ENCODE data around the gene LRMDA.

Gene LRMDA

GRCh38 chr10:76341740-76342139 lies 910.3 kb downstream of the LRMDA start:
- no peak overlapping the region for H3K9ac ChIP-seq
- H3K4me2 ChIP-seq, result no peak overlapping the region
- peaks cover 32% of the 10 kb centered on the region for H3K4me1 ChIP-seq (ENCODE audit: low read depth, poor library complexity, severe bottlenecking)
- H4K20me1 ChIP-seq (ENCODE audit: insufficient read depth), result no peaks in the 10 kb centered on the region
- no peaks in the 10 kb centered on the region for H3K36me3 ChIP-seq (ENCODE audit: insufficient read depth)
- no peak overlapping the region for H2AFZ ChIP-seq (ENCODE audit: low read depth)
- H3K4me3 ChIP-seq (IDR thresholded peaks at IDR 0.05; ENCODE audit: insufficient read depth, low read depth, low read length), result no peak overlapping the region
- H3K27ac ChIP-seq, result no peak overlapping the region
- no peaks in the 10 kb centered on the region for H3K79me2 ChIP-seq (ENCODE audit: insufficient read depth, low read depth)
- H3K27me3 ChIP-seq (ENCODE audit: insufficient read depth, low read depth), result no peaks in the 10 kb centered on the region
- TF ChIP-seq CTCF (conservative IDR thresholded peaks at IDR 0.05; ENCODE audit: low read depth, low read length), result no peak

- Histone ChIP-seq H3K4me3 (IDR thresholded peaks at IDR 0.05; ENCODE audit: insufficient read depth, low read depth, low read length) (no peak overlapping the region), H3K27me3 (ENCODE audit: insufficient read depth, low read depth) (no peaks in the 10 kb centered on the region), H4K20me1 (ENCODE audit: insufficient read depth) (no peaks in the 10 kb centered on the region), H3K4me1 (ENCODE audit: low read depth, poor library complexity, severe bottlenecking) (peaks cover 20% of the 10 kb centered on the region), H3K27ac (no peak overlapping the region), H3K9ac (no peak overlapping the region), H3K79me2 (ENCODE audit: insufficient read depth, low read depth) (no peaks in the 10 kb centered on the region), H3K4me2 (no peak overlapping the region), H2AFZ (ENCODE audit: low read depth) (no peak overlapping the region), H3K36me3 (ENCODE audit: insufficient read depth) (no peaks in the 10 kb centered on the region)
- TF ChIP-seq CTCF (conservative IDR thresholded peaks at IDR 0.05; ENCODE audit: low read depth, low read length), result no peak
Measured at GRCh38 chr10:76342996-76343395, 911.6 kb downstream of the LRMDA start.

GRCh38 chr10:76347832-76348231 lies 916.4 kb downstream of the LRMDA start:
- Histone ChIP-seq H3K36me3 (ENCODE audit: insufficient read depth) (no peaks in the 10 kb centered on the region), H3K27me3 (ENCODE audit: insufficient read depth, low read depth) (no peaks in the 10 kb centered on the region), H3K9ac (no peak overlapping the region), H3K4me1 (ENCODE audit: low read depth, poor library complexity, severe bottlenecking) (no peaks in the 10 kb centered on the region), H2AFZ (ENCODE audit: low read depth) (no peak overlapping the region), H4K20me1 (ENCODE audit: insufficient read depth) (no peaks in the 10 kb centered on the region), H3K4me3 (IDR thresholded peaks at IDR 0.05; ENCODE audit: insufficient read depth, low read depth, low read length) (no peak overlapping the region), H3K27ac (no peak overlapping the region), H3K79me2 (ENCODE audit: insufficient read depth, low read depth) (no peaks in the 10 kb centered on the region), H3K4me2 (no peak overlapping the region)
- TF ChIP-seq CTCF (conservative IDR thresholded peaks at IDR 0.05; ENCODE audit: low read depth, low read length), result no peak

GRCh38 chr10:76350583-76350982 lies 919.2 kb downstream of the LRMDA start:
- no peaks in the 10 kb centered on the region for H3K27me3 ChIP-seq (ENCODE audit: insufficient read depth, low read depth)
- H3K4me2 ChIP-seq, result no peak overlapping the region
- H2AFZ ChIP-seq (ENCODE audit: low read depth), result no peak overlapping the region
- H3K27ac ChIP-seq, result no peak overlapping the region
- TF ChIP-seq CTCF (conservative IDR thresholded peaks at IDR 0.05; ENCODE audit: low read depth, low read length), result no peak
- H3K4me1 ChIP-seq (ENCODE audit: low read depth, poor library complexity, severe bottlenecking), result no peaks in the 10 kb centered on the region
- no peaks in the 10 kb centered on the region for H3K36me3 ChIP-seq (ENCODE audit: insufficient read depth)
- no peaks in the 10 kb centered on the region for H3K79me2 ChIP-seq (ENCODE audit: insufficient read depth, low read depth)
- no peak overlapping the region for H3K9ac ChIP-seq
- H4K20me1 ChIP-seq (ENCODE audit: insufficient read depth), result no peaks in the 10 kb centered on the region
- no peak overlapping the region for H3K4me3 ChIP-seq (IDR thresholded peaks at IDR 0.05; ENCODE audit: insufficient read depth, low read depth, low read length)
